ENCODE results near the gene MACROD2. TPM values are rescaled to one million over a fixed set of nuclear protein-coding genes. Genes with fewer than 3 reads are reported as not detected.

The MACROD2 gene
- total RNA-seq, 4 donors from 2014 or later, result 12.6 to 60.3 (median 18.9) TPM

- no peak overlapping the region for H3K4me3 ChIP-seq
- no peaks in the 10 kb centered on the region for H3K27me3 ChIP-seq
- no peaks in the 10 kb centered on the region for H3K9me3 ChIP-seq
- WGBS, result 88% methylated on average over 3 of the region's 3 CpGs
- no peaks in the 10 kb centered on the region for H3K4me1 ChIP-seq
- no peak overlapping the region for H3K27ac ChIP-seq
- TF ChIP-seq EP300 (IDR thresholded peaks at IDR 0.05), result no peak
- TF ChIP-seq POLR2AphosphoS5 (IDR thresholded peaks at IDR 0.05), result no peak
- no peaks in the 10 kb centered on the region for H3K36me3 ChIP-seq
- no peak for DNase-seq (ENCODE audit: low spot score in 2 of 2)
Measured at GRCh38 chr20:15411781-15412180, 1416.5 kb downstream of the MACROD2 start.

- 85% methylated on average over 2 of the region's 2 CpGs for WGBS
- H3K4me1 ChIP-seq, result no peaks in the 10 kb centered on the region
Measured at GRCh38 chr20:15415908-15416307, 1420.6 kb downstream of the MACROD2 start.

DNA sequence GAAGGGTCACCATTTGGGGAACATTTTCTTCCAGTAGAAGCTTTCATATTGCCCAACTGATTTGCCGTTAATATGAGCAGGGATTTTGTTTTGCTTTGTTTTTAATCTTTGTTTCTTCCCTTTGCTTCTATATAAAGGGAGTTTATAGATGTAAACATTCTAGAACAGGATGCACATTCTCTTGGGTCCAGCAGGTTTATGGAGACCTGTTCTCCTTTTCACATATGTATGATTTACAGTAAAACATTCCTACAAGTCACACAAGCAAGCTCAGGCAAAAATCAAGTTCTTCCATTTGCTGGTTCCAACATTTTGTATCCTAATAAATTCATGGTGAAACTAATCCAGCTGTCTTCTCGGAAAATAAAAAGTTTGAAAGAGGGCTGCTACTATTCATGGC is 1424.5 kb downstream of the MACROD2 start:
- no peaks in the 10 kb centered on the region for H3K27me3 ChIP-seq
- H3K4me1 ChIP-seq, result no peaks in the 10 kb centered on the region
- TF ChIP-seq POLR2A (IDR thresholded peaks at IDR 0.05), result no peak
- TF ChIP-seq EP300 (IDR thresholded peaks at IDR 0.05), result no peak
- no peak for TF ChIP-seq CTCF (IDR thresholded peaks at IDR 0.05)
- TF ChIP-seq POLR2AphosphoS5 (IDR thresholded peaks at IDR 0.05), result no peak
- H3K9me3 ChIP-seq, result no peaks in the 10 kb centered on the region
- H3K27ac ChIP-seq, result no peak overlapping the region
- 90% methylated on average over 2 of the region's 2 CpGs for WGBS
- no peak for DNase-seq (ENCODE audit: low spot score in 2 of 2)
- no peaks in the 10 kb centered on the region for H3K36me3 ChIP-seq
- H3K4me3 ChIP-seq, result no peak overlapping the region

More at GRCh38 chr20:15415908-15416307, 1420.6 kb downstream of the MACROD2 start:
- no peak for DNase-seq (ENCODE audit: low spot score in 2 of 2)
- Histone ChIP-seq H3K36me3 (no peaks in the 10 kb centered on the region), H3K9me3 (no peaks in the 10 kb centered on the region), H3K27me3 (no peaks in the 10 kb centered on the region), H3K4me3 (no peak overlapping the region), H3K27ac (no peak overlapping the region)
- TF ChIP-seq POLR2A (IDR thresholded peaks at IDR 0.05) (no peak), EP300 (IDR thresholded peaks at IDR 0.05) (no peak), CTCF (IDR thresholded peaks at IDR 0.05) (no peak), POLR2AphosphoS5 (IDR thresholded peaks at IDR 0.05) (no peak)

DNA sequence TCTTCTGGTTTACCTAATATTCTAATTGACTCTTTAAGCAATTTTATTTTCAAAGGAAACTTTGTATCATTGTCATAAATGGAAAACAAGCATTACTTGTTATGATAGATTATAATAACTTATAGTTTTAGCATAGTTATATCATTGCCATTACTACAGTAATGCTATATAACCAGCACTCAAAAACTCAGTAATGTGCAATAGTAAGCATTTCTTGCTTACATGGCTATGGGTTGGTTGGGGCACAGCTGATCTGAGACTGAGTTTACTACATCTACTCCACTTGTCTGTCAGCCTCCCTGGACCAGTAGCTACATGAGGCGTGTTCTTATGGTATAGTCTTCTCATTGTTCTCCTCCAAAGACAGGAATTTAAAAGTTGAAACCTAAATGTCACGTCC is 1427.7 kb downstream of the MACROD2 start:
- H3K4me1 ChIP-seq, result no peaks in the 10 kb centered on the region
- H3K27ac ChIP-seq, result no peak overlapping the region
- no peak overlapping the region for H3K4me3 ChIP-seq
- no peaks in the 10 kb centered on the region for H3K27me3 ChIP-seq
- no peaks in the 10 kb centered on the region for H3K9me3 ChIP-seq
- no peaks in the 10 kb centered on the region for H3K36me3 ChIP-seq
- 86% methylated on average over 2 of the region's 2 CpGs for WGBS
- TF ChIP-seq EP300 (IDR thresholded peaks at IDR 0.05), result no peak
- TF ChIP-seq POLR2AphosphoS5 (IDR thresholded peaks at IDR 0.05), result no peak
- TF ChIP-seq POLR2A (IDR thresholded peaks at IDR 0.05), result no peak
- no peak for DNase-seq (ENCODE audit: low spot score in 2 of 2)

- H3K9me3 ChIP-seq, result no peaks in the 10 kb centered on the region
- H3K36me3 ChIP-seq, result no peaks in the 10 kb centered on the region
- H3K27ac ChIP-seq, result no peak overlapping the region
- no peak for DNase-seq (ENCODE audit: low spot score in 2 of 2)
- no peaks in the 10 kb centered on the region for H3K27me3 ChIP-seq
- H3K4me3 ChIP-seq, result no peak overlapping the region
- 52% methylated on average over 3 of the region's 3 CpGs for WGBS
- TF ChIP-seq POLR2AphosphoS5 (IDR thresholded peaks at IDR 0.05) (no peak), EP300 (IDR thresholded peaks at IDR 0.05) (no peak), POLR2A (IDR thresholded peaks at IDR 0.05) (no peak), CTCF (IDR thresholded peaks at IDR 0.05) (no peak)
- H3K4me1 ChIP-seq, result no peaks in the 10 kb centered on the region
Measured at GRCh38 chr20:15439551-15439950, 1444.2 kb downstream of the MACROD2 start.

DNA sequence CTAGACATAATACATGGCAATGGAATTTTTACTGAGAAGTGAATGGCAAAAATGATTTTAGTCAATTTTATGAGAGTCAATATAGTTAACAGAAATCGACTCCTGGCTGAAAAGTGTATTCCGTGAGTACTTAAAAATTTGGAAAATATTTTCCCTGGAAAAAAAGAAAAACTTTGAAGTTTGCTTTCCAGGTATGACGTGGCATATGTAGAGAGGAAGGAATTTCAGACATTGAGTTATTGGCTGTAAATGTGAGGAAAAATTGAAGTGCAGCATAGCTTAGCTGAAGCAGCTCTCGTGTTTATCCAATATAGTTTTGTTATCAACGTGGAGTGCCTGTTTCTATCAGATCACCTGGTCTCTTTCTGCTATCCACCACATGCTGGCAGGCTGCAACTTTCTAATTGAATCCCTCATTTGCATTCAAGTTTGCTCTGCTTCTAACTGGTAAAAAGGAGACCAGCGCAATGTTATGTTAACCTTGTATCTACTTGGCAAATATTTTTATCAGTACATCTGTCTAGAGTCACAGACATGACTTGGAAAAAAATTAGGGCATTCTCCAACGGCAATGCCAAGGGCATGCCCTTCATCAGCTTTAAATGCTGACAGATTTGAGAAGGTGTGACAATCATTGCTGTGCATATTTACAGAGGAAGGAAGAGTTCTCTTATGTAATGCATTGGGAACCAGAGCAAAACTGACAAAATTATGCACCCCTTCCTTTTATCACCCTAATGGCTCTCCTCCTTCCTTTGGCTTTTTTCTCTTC is 1444.9 kb downstream of the MACROD2 start:
- no peak for TF ChIP-seq EP300 (IDR thresholded peaks at IDR 0.05)
- no peak for TF ChIP-seq CTCF (IDR thresholded peaks at IDR 0.05)
- TF ChIP-seq POLR2A (IDR thresholded peaks at IDR 0.05), result no peak
- no peak for TF ChIP-seq POLR2AphosphoS5 (IDR thresholded peaks at IDR 0.05)
- Histone ChIP-seq H3K27me3 (no peaks in the 10 kb centered on the region), H3K4me1 (no peaks in the 10 kb centered on the region), H3K4me3 (no peak overlapping the region), H3K9me3 (no peaks in the 10 kb centered on the region), H3K36me3 (no peaks in the 10 kb centered on the region), H3K27ac (no peak overlapping the region)
- no peak for DNase-seq (ENCODE audit: low spot score in 2 of 2)
- WGBS, result 55% methylated on average over 7 of the region's 7 CpGs

All from suprapubic skin (tissue), 4 donors.